IMR-90 (cell line): Measurements from ENCODE around the gene P4HA2. TPM values are rescaled to one million over a fixed set of nuclear protein-coding genes. Genes with fewer than 3 reads are reported as not detected.

Source experiments
- ATAC-seq: fragments of 200-7000 bp; cut with Tn5 transposase; 2 replicates; pipeline ENCODE4 v1.9.1; 2020; ENCODE audit warnings: low read depth, mild to moderate bottlenecking, moderate library complexity
- BruUV-seq: library from RNA; stranded (reverse); fragments of 400-500 nt; replicated peaks from 2 replicates; lab custom pipeline; 2021; lab: Mats Ljungman, UMichigan
- CTCF ChIA-PET: fragments of 300-600 bp; formaldehyde crosslinking; extraction: SDS; loops from one replicate; lab custom pipeline; 2021; ENCODE audit warnings: antibody characterized with exemption; lab: Yijun Ruan, JAX
- POLR2A ChIA-PET: fragments of 300-600 bp; sonication (Branson Sonifier 250); formaldehyde crosslinking; loops from one replicate; lab custom pipeline; 2022; ENCODE audit warnings: antibody characterized with exemption; ENCODE audit not compliant: unreplicated experiment; lab: Charles Lee
- DNase-seq: peaks from one replicate; pipeline ENCODE4 v3.0.0; 2013
- H2AFZ ChIP-seq: replicated peaks from 2 replicates; pipeline ENCODE3; 2013; ENCODE audit warnings: low read length, mild to moderate bottlenecking; ENCODE audit not compliant: poor library complexity
- H2AK5ac ChIP-seq: 2 replicates; pipeline ENCODE4 v1.6.1; 2013; ENCODE audit warnings: low read depth, low read length, inconsistent platforms
- H2AK9ac ChIP-seq: replicated peaks from 2 replicates; pipeline ENCODE3; 2013; ENCODE audit warnings: mild to moderate bottlenecking, low read depth, low read length, moderate library complexity; ENCODE audit not compliant: poor library complexity
- H2BK120ac ChIP-seq: 2 replicates; pipeline ENCODE4 v1.6.1; 2013; ENCODE audit warnings: low read depth, low read length, inconsistent platforms
- H2BK15ac ChIP-seq: 3 replicates; pipeline ENCODE4 v1.6.1; 2013; ENCODE audit warnings: low read depth, low read length, inconsistent platforms
- H2BK20ac ChIP-seq: 2 replicates; pipeline ENCODE4 v1.6.1; 2013; ENCODE audit warnings: low read depth, mild to moderate bottlenecking, inconsistent platforms, low read length, moderate library complexity
- H2BK5ac ChIP-seq: 2 replicates; pipeline ENCODE4 v1.6.1; 2013; ENCODE audit warnings: mild to moderate bottlenecking, low read depth, low read length, inconsistent platforms; ENCODE audit not compliant: poor library complexity, severe bottlenecking
- H3K14ac ChIP-seq: replicated peaks from 2 replicates; pipeline ENCODE4 v1.6.1; 2013; ENCODE audit warnings: low read depth, low read length, inconsistent platforms
- H3K18ac ChIP-seq: 2 replicates; pipeline ENCODE4 v1.6.1; 2013; ENCODE audit warnings: low read depth, low read length, control low read depth
- H3K23ac ChIP-seq: 2 replicates; pipeline ENCODE4 v1.6.1; 2013; ENCODE audit warnings: low read depth, low read length, inconsistent platforms
- H3K27ac ChIP-seq: 2 replicates; pipeline ENCODE4 v1.5.1; 2013; ENCODE audit warnings: mild to moderate bottlenecking, control low read depth, low read length; ENCODE audit not compliant: insufficient read depth
- H3K27me3 ChIP-seq: 2 replicates; pipeline ENCODE4 v1.6.1; 2013; ENCODE audit warnings: low read length; ENCODE audit not compliant: control insufficient read depth, insufficient read depth
- H3K36me3 ChIP-seq: 2 replicates; pipeline ENCODE4 v1.6.1; 2013; ENCODE audit warnings: low read length, mixed read lengths; ENCODE audit not compliant: control insufficient read depth, insufficient read depth
- H3K4ac ChIP-seq: 2 replicates; pipeline ENCODE4 v1.6.1; 2013; ENCODE audit warnings: low read depth, low read length, inconsistent platforms
- H3K4me1 ChIP-seq: 2 replicates; pipeline ENCODE4 v1.6.1; 2013; ENCODE audit warnings: low read length, mixed read lengths; ENCODE audit not compliant: control insufficient read depth, insufficient read depth
- H3K4me2 ChIP-seq: 2 replicates; pipeline ENCODE4 v1.6.1; 2013; ENCODE audit warnings: low read depth, mild to moderate bottlenecking, control low read depth, low read length, moderate library complexity
- H3K4me3 ChIP-seq: 2 replicates; pipeline ENCODE4 v1.5.1; 2013; ENCODE audit warnings: low read depth, mild to moderate bottlenecking, control low read depth, low read length, moderate library complexity; ENCODE audit not compliant: insufficient read depth
- H3K56ac ChIP-seq: 2 replicates; pipeline ENCODE4 v1.6.1; 2013; ENCODE audit warnings: low read length, inconsistent platforms; ENCODE audit not compliant: insufficient read depth; ENCODE audit errors: extremely low read depth
- H3K79me1 ChIP-seq, 2 experiments: 2 replicates each; pipeline ENCODE4 v1.6.1; 2013; ENCODE audit warnings: low read length in 2 of 2, inconsistent platforms in 1 of 2, low read depth in 1 of 2
- H3K9ac ChIP-seq: 2 replicates; pipeline ENCODE4 v1.6.1; 2013; ENCODE audit warnings: low read depth, low read length, control low read depth
- H3K9me1 ChIP-seq: 2 replicates; pipeline ENCODE4 v1.6.1; 2013; ENCODE audit warnings: low read length, inconsistent platforms; ENCODE audit not compliant: insufficient read depth
- H3K9me3 ChIP-seq: 2 replicates; pipeline ENCODE4 v1.6.1; 2013; ENCODE audit warnings: low read length; ENCODE audit not compliant: control insufficient read depth, insufficient read depth
- H4K20me1 ChIP-seq: 2 replicates; pipeline ENCODE4 v1.6.1; 2013; ENCODE audit warnings: low read length, inconsistent platforms; ENCODE audit not compliant: insufficient read depth
- H4K5ac ChIP-seq: 2 replicates; pipeline ENCODE4 v1.6.1; 2013; ENCODE audit warnings: mild to moderate bottlenecking, low read depth, low read length, control low read depth
- H4K8ac ChIP-seq, 2 experiments: 2 replicates each; pipeline ENCODE4 v1.6.1; 2013; ENCODE audit warnings: low read depth in 2 of 2, low read length in 2 of 2, control low read depth in 1 of 2, inconsistent platforms in 1 of 2
- H4K91ac ChIP-seq: 2 replicates; pipeline ENCODE4 v1.6.1; 2013; ENCODE audit warnings: low read depth, low read length, inconsistent platforms; ENCODE audit not compliant: insufficient read depth
- BHLHE40 ChIP-seq: fragments of 150-350 bp; IDR thresholded peaks from 2 replicates; pipeline ENCODE4 v1.6.1; 2016; ENCODE audit warnings: mild to moderate bottlenecking, low read depth, low read length
- ELK1 ChIP-seq: fragments of 150-350 bp; IDR thresholded peaks from 2 replicates; pipeline ENCODE4 v1.6.1; 2016; ENCODE audit warnings: low read depth, mild to moderate bottlenecking, low read length, moderate library complexity, borderline replicate concordance
- FOS ChIP-seq: fragments of 150-350 bp; IDR thresholded peaks from 2 replicates; pipeline ENCODE4 v1.6.1; 2016; ENCODE audit warnings: low read depth, low read length
- MAFK ChIP-seq: IDR thresholded peaks from 2 replicates; pipeline ENCODE4 v1.6.1; 2012; ENCODE audit warnings: low read depth, low read length, improper control_type of control experiment
- MXI1 ChIP-seq: IDR thresholded peaks from 2 replicates; pipeline ENCODE4 v1.6.1; 2012; ENCODE audit warnings: low read depth, mild to moderate bottlenecking, low read length, moderate library complexity, borderline replicate concordance
- POLR2A ChIP-seq: IDR thresholded peaks from 2 replicates; pipeline ENCODE4 v1.6.1; 2012; ENCODE audit warnings: mild to moderate bottlenecking, low read depth, low read length
- USF2 ChIP-seq: fragments of 150-350 bp; IDR thresholded peaks from 2 replicates; pipeline ENCODE4 v1.6.1; 2017; ENCODE audit warnings: mild to moderate bottlenecking, antibody characterized with exemption, low read length, low read depth
- WGBS, 2 experiments: methylation state at CpG; one replicate each; pipeline versions ENCODE4 v1.1.5 to v1.1.7; 2013; ENCODE audit warnings: missing lambda C conversion rate in 2 of 2; ENCODE audit not compliant: insufficient read length in 1 of 2; ENCODE audit errors: extremely low coverage in 2 of 2; 5-methylcytosine and 5-hydroxymethylcytosine counted together
- dilution Hi-C: fragments of 300-500 bp; cut with HindIII; formaldehyde crosslinking; loops from one replicate; pipeline ENCODE4 v1.14.3; 2018; ENCODE audit warnings: low sequenced_read_pairs; ENCODE audit not compliant: unreplicated experiment
- in situ Hi-C: fragments of 300-500 bp; cut with MboI; formaldehyde crosslinking; loops from 3 replicates; pipeline ENCODE4 v1.14.3; 2019; ENCODE audit warnings: low sequenced_read_pairs, inconsistent platforms, mixed read lengths
- intact Hi-C: fragments of 100-400 bp; cut with micrococcal nuclease; formaldehyde crosslinking; loops from 2 replicates; pipeline ENCODE4 v1.10.0; 2022
- polyA plus RNA-seq, 3 experiments: library from polyadenylated mRNA; depleted of rRNA; stranded (reverse); fragments of >200 nt; gene quantifications; 2 replicates each; pipeline ENCODE4 v1.2.3, GENCODE V29; 2012; ENCODE audit warnings: low replicate concordance in 1 of 3
- total RNA-seq: library from RNA; depleted of rRNA; stranded (reverse); fragments of >200 nt; gene quantifications from 2 replicates; pipeline ENCODE4 v1.2.3, GENCODE V29; 2012

Gene P4HA2
- total and polyA plus RNA-seq, 2 of the 4 experiments (the other 2 are of a cell fraction): 186 to 225 TPM

GRCh38 chr5:132235340-132235739 is 7.7 kb upstream of the P4HA2 start:
- Histone ChIP-seq H3K4me1 (no peaks in the 10 kb centered on the region), H3K9me1 (0 out of 2 replicates have a peak, but pooled peaks cover 3% of the 10 kb centered on the region), H3K4me3 (no peak overlapping the region), H2BK5ac (no peak overlapping the region), H3K36me3 (no peaks in the 10 kb centered on the region), H2BK15ac (no peak overlapping the region), H3K9ac (no peak overlapping the region), H3K27me3 (no peaks in the 10 kb centered on the region; the same call in 1 of the 2 replicates), H3K56ac (no peak overlapping the region), H3K18ac (no peak overlapping the region), H3K9me3 (no peaks in the 10 kb centered on the region), H3K14ac (no peak overlapping the region), H4K8ac (no peak overlapping the region), H4K91ac (no peak overlapping the region), H2AK9ac (no peak overlapping the region), H3K23ac (no peak overlapping the region), H2BK120ac (no peak overlapping the region), H3K4ac (no peak overlapping the region), H3K27ac (no peak overlapping the region), H2AK5ac (no peak overlapping the region), H4K5ac (no peak overlapping the region), H4K20me1 (no peaks in the 10 kb centered on the region), H2BK20ac (no peak overlapping the region), H2AFZ (no peak overlapping the region), H3K4me2 (no peak overlapping the region), H3K79me1 (no peaks in the 10 kb centered on the region)
- intact Hi-C loops (no loop called here), dilution Hi-C loops (no loop called here), in situ Hi-C loops (no loop called here)
- ATAC-seq: no peak
- 100% methylated on average over 2 of the region's 3 CpGs; no CpG with 5 or more reads in 1 of the 2 experiments for WGBS, 2 experiments
- no peak for TF ChIP-seq FOS
- TF ChIP-seq MXI1: no peak
- no peak for TF ChIP-seq ELK1
- no peak for TF ChIP-seq MAFK
- no peak for TF ChIP-seq USF2
- TF ChIP-seq BHLHE40: no peak
- TF ChIP-seq POLR2A: no peak
- BruUV-seq: no TSS peak
- DNase-seq: no peak
- POLR2A ChIA-PET: no interaction called here
- CTCF ChIA-PET: no interaction called here
